ENCODE data around the gene ERBIN.
"Not testable (repeated sequence)": the region's sequence is repeated elsewhere in the genome, so short reads cannot be mapped to it uniquely, and the experiment has no call there.

ERBIN gene, protein sequence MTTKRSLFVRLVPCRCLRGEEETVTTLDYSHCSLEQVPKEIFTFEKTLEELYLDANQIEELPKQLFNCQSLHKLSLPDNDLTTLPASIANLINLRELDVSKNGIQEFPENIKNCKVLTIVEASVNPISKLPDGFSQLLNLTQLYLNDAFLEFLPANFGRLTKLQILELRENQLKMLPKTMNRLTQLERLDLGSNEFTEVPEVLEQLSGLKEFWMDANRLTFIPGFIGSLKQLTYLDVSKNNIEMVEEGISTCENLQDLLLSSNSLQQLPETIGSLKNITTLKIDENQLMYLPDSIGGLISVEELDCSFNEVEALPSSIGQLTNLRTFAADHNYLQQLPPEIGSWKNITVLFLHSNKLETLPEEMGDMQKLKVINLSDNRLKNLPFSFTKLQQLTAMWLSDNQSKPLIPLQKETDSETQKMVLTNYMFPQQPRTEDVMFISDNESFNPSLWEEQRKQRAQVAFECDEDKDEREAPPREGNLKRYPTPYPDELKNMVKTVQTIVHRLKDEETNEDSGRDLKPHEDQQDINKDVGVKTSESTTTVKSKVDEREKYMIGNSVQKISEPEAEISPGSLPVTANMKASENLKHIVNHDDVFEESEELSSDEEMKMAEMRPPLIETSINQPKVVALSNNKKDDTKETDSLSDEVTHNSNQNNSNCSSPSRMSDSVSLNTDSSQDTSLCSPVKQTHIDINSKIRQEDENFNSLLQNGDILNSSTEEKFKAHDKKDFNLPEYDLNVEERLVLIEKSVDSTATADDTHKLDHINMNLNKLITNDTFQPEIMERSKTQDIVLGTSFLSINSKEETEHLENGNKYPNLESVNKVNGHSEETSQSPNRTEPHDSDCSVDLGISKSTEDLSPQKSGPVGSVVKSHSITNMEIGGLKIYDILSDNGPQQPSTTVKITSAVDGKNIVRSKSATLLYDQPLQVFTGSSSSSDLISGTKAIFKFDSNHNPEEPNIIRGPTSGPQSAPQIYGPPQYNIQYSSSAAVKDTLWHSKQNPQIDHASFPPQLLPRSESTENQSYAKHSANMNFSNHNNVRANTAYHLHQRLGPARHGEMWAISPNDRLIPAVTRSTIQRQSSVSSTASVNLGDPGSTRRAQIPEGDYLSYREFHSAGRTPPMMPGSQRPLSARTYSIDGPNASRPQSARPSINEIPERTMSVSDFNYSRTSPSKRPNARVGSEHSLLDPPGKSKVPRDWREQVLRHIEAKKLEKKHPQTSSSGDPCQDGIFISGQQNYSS (N-terminal part only)

DNA sequence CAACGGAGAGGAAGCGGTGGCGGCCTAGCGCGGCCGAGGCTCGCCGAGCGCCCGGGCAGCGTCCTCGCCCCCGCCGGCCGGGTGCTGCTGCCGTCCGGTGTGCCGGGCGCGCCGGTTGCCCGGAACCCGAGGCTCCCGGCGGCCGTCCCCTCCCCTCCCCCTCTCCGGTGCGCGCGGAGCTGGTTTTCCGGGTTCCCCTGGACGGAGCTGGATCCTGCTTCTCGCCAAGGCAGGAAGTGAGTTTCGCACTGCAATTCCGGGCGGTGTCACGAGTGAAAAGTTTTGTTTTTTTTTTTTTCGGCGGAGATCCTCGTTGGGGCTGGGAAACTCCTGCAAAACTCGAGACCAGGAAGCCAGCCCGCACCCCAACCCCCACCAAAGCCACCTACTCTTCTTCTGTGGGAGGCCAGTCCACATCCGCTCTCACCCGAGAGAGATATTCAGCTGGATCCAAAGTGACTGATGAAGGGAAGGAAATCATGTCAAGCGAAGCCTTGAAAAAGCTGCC is at the start of gene ERBIN:
Gene ERBIN (plus strand): TSS at position 300 of the 508 bp plus-strand sequence. CDS start 66,144 bp downstream, outside the sequence.
- DNase-seq (ENCODE audit: low read depth) = peak; percentile 44

DNA sequence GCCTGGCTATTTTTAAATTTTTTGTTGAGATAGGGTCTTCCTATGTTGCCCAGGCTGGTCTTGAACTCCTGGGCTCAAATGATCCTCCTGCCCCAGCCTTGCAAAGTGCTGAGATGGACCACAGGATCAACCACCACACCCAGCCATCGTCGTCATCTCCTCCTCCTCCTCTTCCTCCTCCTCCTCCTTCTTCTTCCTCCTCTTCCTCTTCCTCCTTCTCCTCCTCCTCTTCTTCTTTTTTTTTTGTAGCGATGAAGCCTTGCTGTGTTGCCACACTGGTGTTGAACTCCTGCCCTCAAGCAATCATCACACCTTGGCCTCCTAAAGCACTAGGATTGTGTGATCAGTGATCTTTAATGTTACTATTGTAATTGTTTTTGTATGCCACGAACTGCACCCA is 49.4 kb upstream of the ERBIN start:
- no peak for DNase-seq (ENCODE audit: low read depth)

DNA sequence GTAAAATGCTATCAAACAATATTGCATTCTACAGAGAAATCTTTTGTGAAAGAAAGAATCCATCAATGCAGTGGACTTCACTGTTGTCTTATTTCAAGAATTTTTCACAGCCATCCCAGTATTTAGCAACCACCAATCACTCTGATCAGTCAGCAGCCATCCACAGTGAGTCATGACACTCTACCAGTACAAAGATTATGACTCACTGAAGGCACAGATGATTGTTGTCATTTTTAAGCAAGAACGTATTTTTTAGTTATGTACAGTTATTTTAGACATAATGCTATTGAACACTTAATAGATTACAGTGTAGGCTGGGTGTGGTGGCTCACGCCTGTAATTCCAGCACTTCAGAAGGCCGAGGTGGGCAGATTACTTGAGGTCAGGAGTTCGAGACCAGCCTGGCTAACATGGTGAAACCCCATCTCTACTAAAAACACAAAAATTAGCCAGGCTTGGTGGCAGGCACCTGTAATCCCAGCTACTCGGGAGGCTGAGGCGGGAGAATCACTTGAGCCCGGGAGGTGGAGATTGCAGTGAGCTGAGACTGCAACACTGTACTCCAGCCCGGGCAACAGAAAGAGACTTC is 46.6 kb upstream of the ERBIN start:
- DNase-seq (ENCODE audit: low read depth) = not testable (repeated sequence)

DNA sequence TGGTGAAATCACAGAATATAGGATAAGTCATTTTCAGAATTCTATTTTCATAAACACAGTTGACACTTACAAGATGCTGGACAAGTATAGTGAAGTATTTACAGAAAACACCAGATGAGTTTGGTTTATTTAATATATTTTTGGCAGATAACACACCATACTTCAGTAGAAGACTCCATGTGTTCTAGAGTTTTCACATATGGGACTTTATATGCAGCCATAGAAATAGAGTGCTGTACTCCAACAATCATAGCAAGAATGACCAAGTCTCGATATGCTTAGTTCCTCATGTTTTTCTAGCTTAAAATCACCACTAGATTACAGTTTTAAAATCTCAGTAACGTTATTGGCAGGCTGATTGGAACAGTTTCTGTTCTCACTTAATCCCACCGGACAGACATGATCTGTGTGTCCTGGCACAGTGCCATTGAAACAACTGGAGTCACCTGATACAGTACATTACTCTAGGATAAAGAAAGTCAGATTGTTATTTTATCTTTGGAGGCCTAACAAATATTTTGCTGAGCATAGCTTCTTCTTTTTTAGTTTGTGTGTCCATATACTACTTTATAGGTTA is 45.8 kb upstream of the ERBIN start:
- DNase-seq (ENCODE audit: low read depth) = no peak

DNA sequence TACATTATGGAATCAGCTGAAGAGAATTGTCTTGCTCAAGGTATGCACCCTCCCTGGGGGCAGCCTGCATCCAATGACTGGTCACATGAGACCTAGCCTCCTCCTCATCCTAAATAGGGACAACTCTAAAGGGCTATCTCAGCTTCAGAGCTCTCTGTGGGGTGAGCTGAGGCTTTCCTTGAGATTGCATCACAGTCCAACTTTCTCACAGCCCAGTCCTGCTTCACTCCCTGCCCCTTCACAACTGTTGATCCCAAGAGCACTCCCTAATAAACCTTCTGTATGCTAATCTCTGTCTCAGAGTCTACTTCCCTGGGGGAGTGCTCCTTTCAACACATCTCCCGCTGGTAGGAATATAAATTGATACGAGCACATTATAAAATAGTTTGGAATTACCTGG is 44.1 kb upstream of the ERBIN start:
- no peak for DNase-seq (ENCODE audit: low read depth)

DNA sequence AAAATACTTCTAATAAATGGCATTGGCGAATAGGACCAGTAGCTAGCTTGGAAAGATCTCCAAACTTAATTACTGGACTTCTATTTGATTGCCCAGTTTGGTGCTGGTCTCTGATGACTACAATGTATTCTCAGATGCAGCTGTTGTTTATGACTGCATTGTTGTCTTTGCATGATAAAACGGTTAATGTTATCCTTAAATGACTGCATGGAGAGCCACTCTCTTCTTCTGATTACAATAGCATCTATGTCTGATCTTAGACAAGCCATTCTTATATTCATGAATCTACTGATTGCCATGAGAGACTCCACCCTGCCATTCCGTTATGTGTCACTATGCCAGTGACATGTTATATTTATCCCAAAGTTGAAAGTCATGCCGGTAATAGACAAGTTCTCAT is 42.9 kb upstream of the ERBIN start:
- DNase-seq (ENCODE audit: low read depth) = no peak

DNA sequence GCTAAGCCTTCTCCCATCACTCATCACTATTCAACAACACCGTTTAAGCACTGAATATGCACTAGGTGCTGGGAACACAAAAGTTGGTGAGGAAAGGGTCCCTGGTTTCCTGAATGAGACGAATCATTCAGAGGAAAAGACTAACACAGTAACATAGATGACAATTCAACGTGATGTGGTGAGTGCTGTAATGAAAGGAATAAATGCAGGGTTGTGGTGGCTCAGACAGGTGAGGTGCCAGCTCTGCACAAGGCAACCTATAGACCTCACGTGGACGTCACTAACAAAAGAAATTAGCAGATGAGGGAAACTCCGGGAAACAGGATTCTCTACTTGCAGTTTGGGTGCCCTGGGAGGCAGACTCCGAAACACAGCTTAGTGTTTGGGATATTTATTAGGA is 40.0 kb upstream of the ERBIN start:
- no peak for DNase-seq (ENCODE audit: low read depth)

DNA sequence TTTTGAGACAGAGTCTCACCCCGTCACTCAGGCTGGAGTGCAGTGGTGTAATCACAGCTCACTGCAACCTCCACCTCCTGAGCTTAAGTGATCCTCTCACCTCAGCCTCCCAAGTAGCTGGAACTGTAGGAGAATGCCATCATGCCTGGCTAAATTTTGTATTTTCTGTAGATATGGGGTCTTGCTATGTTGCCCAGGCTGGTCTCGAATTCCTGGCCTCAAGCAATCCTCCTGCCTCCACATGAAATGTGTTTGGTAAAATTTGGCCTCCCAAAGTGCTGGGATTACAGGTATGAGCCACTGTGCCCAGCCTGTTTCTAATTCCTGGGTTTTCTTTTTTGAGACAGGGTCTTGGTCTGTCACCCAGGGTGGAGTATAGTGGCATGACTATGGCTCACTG is 34.4 kb upstream of the ERBIN start:
- not testable (repeated sequence) for DNase-seq (ENCODE audit: low read depth)

DNA sequence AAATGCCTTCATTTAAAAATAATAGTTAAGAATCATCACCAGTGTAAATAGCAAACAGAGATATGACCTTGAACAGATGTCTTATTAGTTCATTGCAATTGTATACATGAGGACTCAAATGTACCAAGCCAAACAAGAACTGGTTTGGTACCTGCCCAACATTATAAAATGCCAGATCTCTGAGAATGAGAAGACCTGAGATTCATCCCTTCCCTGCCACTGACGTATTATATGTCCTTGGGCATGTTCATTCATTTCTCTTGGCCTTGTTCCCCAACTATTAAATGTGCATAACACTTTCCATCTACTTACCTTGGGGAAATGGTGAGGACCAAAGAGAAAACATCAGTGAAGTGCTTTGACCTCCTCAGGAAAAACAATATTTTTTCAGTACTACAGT is 33.6 kb upstream of the ERBIN start:
- DNase-seq (ENCODE audit: low read depth) = no peak

DNA sequence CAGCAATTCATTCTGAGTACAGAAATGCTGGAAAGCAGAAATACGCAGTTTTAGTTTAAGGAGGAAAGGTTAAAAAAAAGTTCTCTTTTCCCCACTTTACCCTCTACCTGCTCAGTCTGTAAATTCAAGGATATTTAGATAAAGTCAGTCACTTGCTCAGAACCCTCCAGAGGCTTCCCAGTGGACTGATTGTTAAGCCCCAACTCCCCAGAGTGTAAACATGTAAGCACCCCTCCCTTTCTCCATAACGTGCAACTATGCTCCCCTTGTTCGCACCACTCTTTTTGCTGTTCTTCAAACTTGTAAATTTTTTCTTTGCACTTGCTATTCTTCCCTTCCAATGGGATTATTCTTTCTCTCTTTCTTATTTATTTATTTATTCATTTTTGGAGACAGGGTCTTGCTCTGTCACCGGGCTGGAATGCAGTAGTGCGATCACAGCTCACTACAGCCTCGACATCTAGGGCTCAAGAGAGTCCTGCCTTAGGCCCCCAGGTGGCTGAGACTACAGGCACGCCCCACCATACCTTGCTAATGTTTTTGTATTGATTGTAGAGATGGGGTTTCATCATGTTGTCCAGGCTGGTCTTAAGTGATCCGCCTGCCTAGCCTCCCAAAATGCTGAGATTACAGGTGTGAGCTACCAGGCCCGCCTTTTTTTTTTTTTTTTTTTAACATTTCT is 32.5 kb upstream of the ERBIN start:
- DNase-seq (ENCODE audit: low read depth) = no peak

DNA sequence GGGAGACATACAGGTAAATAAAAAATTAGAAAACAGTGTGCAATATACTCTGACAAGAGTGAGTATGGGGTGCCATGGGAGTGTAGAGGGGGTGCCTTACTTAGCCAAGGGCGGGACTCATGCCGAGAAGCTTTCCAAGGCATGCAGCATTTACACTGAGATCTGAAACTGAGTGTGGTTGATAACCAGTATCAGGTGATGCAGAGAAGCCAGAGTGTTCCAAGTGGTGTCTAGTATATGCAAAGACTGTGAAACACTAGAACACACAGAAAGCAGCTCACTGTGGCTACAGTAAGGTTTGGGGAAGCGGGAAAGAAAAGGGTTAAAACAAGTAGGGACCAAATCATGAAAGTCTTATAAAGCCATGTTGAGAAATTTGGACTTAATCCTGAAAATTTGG is 30.5 kb upstream of the ERBIN start:
- no peak for DNase-seq (ENCODE audit: low read depth)

DNA sequence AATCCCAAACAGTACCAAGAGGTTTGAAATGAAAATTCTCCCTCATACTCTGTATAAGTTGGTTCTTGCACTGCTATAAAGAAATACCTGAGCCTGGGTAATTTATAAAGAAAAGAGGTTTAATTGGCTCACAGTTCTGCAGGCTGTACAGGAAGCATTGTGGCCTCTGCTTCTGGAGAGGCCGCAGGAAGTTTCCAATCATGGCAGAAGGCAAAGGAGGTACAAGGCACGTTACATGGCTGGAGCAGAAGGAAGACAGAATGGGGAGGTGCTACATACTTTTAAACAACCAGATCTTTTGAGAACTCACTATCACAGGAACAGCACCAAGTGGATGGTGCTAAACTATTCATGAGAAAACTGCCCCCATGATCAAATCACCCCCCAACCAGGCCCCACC is 25.6 kb upstream of the ERBIN start:
- DNase-seq (ENCODE audit: low read depth) = no peak

DNA sequence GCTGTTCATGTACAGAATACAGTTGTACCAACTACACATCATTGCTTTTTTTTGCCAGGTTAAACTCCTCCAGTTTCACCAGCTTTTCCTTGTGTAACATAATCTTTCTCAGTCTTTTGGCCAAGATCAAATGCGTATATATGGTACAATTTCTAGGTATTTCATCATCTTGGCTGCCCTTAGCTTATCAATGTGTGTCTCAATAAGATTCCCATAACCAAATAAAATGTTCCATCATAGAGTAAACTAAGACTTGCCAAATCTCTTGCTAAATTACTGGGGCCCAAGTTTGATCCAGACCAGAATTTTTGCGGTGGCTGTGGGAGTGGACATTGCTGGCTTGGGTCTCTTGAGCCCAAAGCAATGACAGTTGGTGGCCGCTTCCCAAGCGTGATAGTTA is 24.3 kb upstream of the ERBIN start:
- no peak for DNase-seq (ENCODE audit: low read depth)

DNA sequence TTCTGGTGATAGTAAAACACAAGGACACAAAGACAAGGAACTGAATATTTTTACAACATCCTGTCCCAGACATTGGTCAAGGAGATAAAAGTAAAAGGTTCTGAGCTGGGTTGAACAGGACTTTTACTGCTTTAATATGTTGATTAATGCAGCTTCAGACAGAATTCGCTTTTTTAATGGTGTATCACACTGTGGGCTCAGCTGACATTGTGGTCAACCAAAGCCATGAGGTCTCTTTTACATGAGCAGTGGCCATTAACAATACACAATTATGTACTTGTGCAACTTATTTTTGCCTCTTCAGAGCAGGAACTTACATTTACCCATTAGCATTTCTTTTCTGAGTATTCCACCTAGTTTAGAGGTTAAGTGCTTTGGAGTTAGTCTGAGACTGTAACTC is 22.8 kb upstream of the ERBIN start:
- DNase-seq (ENCODE audit: low read depth) = no peak

DNA sequence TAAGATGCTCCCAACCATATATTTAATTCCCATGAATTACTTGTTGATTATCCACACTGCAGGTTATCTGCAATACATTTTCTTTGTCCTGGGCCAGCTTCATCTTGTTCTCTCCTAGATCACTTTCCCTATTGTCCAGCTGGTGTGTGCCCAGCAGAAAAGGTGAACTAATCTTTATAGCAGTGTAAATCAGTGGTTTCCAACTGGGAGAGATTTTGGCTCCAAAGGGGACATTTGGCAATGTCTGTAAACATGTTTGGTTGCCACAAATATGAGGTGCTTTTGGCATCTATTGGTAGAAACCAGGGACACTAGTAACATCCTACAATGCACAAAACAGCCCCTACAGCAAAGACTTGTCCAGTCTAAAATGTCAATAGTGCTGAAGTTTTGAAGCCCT is 20.1 kb upstream of the ERBIN start:
- DNase-seq (ENCODE audit: low read depth) = no peak

DNA sequence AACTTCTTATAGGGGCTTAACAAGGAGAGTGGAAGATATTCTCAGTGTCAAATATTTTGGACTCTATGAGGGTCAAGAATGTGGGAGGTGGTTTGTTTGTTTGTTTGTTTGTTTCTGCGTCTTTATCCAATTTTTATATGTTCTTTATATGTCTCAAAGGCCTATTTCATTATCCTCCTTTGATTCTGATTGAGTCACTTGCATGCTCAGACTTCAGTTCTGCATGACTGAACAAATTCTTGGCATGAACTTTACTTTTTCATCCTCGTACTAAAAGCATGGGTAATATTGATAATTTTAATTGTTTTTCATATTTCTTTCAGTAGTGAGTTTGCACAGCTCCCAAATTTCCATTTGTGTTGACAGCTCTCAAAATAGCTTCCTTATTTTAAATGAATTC is 19.2 kb upstream of the ERBIN start:
- DNase-seq (ENCODE audit: low read depth) = no peak

DNA sequence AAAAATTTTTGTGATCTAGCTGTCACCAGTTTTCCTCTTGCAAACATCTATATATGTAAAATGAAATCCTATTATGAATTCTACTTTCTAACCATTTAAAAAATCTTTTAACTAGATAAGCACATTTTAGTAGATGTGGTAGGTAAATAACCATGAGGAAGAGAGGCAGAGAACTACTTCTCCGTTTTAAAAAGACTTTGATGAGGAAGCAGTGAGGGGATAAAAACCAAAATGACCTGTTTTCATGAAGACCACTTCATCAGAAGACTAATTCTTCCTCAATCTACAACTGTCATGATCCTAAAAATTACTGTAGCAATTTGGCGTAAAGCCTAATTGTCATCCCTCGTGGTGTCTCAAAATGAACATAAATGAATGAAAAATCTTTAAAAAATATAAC is 15.7 kb upstream of the ERBIN start:
- no peak for DNase-seq (ENCODE audit: low read depth)

DNA sequence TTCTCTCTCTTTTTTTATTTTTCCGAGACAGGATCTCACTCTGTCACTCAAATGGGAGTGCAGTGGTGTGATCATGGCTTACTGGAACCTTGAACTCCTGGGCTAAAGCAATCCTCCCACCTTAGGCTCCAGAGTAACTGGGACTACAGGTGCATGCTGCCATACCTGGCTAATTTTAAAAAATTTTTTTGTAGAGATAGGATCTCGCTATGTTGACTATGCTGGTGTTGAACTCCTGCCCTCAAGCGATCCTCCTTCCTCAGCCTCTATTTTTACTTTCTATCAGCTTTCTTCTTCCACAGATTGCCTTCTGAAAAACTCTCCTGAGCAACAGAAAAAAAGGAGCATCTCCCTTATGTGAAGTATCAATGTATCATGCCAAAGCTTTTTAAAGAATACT is 14.1 kb upstream of the ERBIN start:
- DNase-seq (ENCODE audit: low read depth) = no peak

DNA sequence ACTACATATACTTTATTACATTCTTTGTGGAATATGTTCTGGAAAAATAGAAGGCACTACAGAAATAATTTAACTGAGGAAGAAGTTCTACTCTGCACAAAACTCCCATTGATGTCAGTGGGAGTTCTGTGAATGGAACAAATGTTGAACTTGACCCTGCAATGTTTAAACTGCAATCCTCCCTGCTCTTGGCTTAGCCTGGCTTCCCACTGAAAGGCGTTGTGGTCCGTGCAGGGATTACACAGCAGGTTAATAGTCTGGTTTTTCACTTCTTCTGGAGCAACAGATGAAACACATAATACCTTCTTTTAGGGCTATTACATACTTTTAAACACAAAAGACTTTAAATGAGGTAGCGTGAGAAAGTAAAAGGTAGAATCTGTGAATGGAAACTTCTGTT is 12.9 kb upstream of the ERBIN start:
- no peak for DNase-seq (ENCODE audit: low read depth)

DNA sequence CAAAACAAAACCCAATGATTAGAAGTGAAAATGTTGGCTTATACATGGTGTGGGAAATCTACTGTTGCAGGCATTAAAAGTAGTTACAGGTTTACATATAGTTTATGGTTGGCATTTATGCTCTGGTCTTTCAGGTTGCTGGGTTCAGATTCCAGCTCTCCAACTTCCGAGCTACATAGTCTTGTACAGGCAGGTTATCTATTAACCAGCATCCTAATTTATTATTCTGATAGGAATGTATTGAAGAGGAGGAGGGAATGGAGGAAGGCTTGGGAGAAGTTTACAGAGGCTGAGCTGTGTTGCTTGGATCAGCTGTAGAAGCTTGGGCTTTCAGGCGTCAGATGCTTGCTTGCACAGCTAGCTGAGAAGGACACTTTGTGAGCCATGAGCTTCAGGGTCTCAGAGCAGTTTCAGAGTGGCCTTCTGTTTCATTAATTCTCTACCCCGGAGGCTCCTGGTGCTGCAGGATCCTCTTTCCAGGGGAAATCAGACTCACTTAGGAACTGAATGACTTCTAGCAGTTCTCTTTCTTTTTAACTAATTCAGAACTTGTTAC is 11.7 kb upstream of the ERBIN start:
- no peak for DNase-seq (ENCODE audit: low read depth)

DNA sequence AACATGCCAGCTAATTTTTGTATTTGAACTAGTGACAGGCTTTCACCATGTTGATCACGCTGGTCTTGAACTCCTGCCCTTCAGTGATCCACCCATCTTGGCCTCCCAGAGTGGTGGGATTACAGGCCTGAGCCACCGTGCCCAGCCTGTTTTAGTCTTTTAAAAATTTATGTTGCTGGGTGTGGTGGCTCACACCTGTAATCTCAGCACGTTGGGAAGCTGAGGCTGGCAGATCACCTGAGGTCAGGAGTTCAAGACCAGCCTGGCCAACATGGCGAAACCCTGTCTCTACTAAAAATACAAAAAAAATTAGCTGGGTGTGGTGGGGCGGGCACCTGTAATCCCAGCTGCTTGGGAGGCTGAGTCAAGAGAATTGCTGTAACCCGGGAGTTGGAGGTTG is 10.7 kb upstream of the ERBIN start:
- DNase-seq (ENCODE audit: low read depth) = not testable (repeated sequence)
